Fibroblast of the aortic adventitia (primary cell): ENCODE data around the gene AATK. TPM values are rescaled to one million over a fixed set of nuclear protein-coding genes. Genes with fewer than 3 reads are reported as not detected.

Experiments
- DNase-seq: peaks from one replicate; pipeline ENCODE4 v3.0.0-alpha.2; 2010; ENCODE audit warnings: low read depth
- H3K4me3 ChIP-seq: 2 replicates; pipeline ENCODE4 v1.5.1; 2011; ENCODE audit warnings: low read depth, mild to moderate bottlenecking, control low read depth, low read length, moderate library complexity
- total RNA-seq: library from RNA; depleted of rRNA; stranded (reverse); fragments of >200 nt; gene quantifications from 2 replicates; pipeline ENCODE4 v1.2.3, GENCODE V29; 2012; ENCODE audit warnings: low replicate concordance
- TF ChIP-seq, protein P1 (sequence below): IDR thresholded peaks from 2 replicates; pipeline ENCODE4 v1.5.1; 2011; ENCODE audit warnings: mild to moderate bottlenecking, low read length, control low read depth, inconsistent platforms; ENCODE audit not compliant: insufficient read depth

AATK gene
- total RNA-seq, 1 donor = 0.18 TPM

GRCh38 chr17:81095383-81095762 lies 70.6 kb downstream of the AATK start:
- DNase-seq = no peak
- no peak overlapping the region for H3K4me3 ChIP-seq
- TF ChIP-seq, protein P1, sequence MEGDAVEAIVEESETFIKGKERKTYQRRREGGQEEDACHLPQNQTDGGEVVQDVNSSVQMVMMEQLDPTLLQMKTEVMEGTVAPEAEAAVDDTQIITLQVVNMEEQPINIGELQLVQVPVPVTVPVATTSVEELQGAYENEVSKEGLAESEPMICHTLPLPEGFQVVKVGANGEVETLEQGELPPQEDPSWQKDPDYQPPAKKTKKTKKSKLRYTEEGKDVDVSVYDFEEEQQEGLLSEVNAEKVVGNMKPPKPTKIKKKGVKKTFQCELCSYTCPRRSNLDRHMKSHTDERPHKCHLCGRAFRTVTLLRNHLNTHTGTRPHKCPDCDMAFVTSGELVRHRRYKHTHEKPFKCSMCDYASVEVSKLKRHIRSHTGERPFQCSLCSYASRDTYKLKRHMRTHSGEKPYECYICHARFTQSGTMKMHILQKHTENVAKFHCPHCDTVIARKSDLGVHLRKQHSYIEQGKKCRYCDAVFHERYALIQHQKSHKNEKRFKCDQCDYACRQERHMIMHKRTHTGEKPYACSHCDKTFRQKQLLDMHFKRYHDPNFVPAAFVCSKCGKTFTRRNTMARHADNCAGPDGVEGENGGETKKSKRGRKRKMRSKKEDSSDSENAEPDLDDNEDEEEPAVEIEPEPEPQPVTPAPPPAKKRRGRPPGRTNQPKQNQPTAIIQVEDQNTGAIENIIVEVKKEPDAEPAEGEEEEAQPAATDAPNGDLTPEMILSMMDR = no peak

DNA sequence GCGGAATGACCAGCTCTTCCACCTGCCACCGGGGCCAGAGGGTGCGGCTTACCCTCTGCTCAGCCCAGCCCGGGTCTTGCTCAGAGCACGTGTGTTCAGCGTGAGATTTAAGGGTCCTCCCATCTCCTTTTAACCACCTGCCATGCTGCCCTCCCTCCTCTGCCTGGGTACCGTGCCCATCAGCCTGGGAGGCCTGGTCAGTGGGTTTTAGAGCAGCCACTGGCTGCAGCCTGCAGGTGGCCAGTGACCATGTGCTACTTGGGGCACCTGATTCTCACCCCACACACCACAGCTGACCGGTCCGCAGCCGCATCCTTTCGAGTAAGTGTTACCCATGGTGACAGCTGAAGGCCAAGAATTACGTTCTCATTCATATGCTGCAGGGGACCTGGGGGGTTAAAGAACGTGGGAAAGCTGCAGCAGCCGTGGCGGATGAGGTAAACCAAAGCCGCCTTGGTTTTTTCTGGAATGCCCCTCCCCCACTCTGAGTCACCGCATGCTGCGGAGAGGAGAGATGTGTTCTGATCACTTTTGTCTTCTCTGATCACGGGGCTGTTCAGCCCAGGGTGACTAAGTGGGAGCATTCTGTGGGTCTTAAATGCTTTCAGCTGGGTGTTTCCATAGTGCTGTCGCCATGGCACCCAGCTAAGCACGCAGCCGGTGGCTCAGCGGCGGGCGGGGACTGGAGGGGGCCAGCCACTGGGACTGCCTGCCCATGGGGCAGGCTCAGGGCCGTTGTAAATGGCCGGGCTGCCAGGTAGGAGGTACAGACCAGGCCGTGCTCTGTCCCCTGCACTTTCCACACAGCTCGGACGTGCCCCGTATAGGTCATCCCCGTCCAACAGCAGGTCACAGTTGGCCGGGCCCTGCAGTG lies 71.3 kb downstream of the AATK start:
- TF ChIP-seq, protein P1 = peak; percentile 14
- no peak overlapping the region for H3K4me3 ChIP-seq
- peak; percentile 98 for DNase-seq

DNA sequence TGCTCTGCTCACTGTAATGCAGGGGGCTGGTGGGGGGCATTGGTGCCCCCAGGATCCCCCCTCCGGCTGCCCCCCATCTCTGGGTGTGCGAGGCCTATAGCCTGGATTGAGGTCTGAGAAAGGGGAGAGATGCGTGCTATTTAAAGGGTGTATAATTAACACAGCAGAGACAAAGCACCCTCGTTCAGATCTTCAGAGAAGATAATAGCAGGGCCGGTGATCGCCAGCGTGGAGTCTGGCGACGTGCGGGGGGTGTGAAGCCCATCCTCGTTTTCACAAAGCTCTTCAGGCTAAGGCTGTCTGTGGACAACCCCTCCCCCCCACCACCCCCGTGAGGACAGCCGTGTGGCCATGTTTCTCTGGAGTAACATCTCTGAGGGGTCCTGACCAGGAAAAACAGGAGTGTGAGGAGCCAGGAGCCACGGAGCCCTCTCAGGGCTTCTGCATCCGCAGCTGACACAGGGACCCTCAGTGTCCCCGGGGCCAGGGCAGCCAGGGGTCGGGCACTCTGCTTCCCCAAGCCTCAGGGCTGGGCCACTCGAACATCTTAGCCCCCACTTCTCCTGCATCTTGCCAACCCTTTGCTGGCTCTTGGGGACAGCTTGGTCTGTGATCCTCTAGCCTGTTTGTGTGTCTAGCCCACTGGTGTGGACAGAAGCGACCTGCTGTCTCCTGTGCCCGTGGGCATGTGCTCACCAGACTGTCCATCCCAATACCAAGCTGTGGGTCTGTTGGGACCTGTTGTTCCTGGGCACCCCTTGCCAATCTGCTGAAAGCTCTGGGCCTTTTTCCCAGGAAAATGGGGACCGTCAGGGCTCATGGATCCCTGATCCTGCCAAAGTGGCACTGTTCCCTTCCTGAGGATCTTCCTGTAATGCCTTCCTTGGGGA lies 72.2 kb downstream of the AATK start:
- DNase-seq = no peak
- H3K4me3 ChIP-seq = no peak overlapping the region
- TF ChIP-seq, protein P1 = no peak

DNA sequence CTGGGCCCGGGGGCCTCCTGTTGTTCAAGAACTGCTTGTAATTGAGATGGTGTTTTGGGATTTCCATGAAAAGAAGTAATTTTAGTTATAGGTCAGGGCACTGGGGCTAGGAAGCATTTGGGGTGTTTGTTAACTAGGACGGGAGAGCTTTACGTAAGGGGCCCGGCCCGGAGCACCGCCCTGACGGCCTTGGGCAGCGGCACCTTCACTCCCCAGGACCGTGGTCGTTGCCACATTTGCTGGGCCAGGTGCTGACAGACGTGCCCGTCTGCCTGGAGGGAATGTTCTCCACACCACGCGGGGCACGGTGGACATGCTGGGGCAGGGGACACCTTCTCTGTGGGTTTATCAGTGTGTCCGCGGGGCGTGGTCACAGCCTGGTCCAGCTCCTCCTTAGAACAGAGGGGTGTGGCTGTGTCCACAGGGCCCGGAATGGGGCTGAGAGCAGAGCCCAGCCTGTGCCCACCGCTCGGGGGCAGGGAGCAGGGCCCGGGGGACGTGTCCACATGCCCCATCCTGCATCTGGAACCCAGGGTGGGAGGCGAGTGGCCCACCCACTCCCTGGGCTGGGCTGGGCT lies 73.4 kb downstream of the AATK start:
- DNase-seq = no peak
- no peak overlapping the region for H3K4me3 ChIP-seq
- TF ChIP-seq, protein P1 = no peak

GRCh38 chr17:81091774-81092517 lies 74.1 kb downstream of the AATK start:
- TF ChIP-seq, protein P1 = no peak
- no peak for DNase-seq

DNA sequence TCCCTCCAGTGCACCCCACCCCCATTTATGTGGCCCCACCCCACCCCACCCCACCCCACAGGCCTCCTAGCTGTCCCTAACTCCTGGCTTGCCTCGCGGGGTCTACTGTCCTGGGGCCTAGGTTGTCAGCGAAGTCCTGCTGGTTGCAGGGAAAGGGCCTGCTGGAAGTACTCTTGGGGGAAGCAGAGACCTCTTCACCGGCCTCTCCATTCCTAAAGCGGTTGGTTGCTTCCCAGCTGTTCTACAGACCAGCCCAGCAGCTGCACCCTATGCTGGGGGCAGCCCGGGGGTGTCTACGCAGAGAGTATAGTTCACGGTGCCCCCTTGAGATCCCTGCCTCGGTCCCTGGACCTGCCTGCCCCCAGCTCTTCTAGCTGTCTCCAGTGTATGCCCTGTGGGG lies 74.9 kb downstream of the AATK start:
- no peak for DNase-seq
- TF ChIP-seq, protein P1 = no peak
- H3K4me3 ChIP-seq = no peak overlapping the region

More at GRCh38 chr17:81091774-81092517, 74.1 kb downstream of the AATK start:
- no peak overlapping the region for H3K4me3 ChIP-seq
